NK-92 (cell line): Measurements from ENCODE around the gene OR1L6.

Experiments used
- DNase-seq: peaks from one replicate; lab custom pipeline; 2025; ENCODE audit not compliant: unreplicated experiment; lab: John Stamatoyannopoulos, UW

Gene OR1L6, protein sequence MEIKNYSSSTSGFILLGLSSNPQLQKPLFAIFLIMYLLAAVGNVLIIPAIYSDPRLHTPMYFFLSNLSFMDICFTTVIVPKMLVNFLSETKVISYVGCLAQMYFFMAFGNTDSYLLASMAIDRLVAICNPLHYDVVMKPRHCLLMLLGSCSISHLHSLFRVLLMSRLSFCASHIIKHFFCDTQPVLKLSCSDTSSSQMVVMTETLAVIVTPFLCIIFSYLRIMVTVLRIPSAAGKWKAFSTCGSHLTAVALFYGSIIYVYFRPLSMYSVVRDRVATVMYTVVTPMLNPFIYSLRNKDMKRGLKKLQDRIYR

DNA sequence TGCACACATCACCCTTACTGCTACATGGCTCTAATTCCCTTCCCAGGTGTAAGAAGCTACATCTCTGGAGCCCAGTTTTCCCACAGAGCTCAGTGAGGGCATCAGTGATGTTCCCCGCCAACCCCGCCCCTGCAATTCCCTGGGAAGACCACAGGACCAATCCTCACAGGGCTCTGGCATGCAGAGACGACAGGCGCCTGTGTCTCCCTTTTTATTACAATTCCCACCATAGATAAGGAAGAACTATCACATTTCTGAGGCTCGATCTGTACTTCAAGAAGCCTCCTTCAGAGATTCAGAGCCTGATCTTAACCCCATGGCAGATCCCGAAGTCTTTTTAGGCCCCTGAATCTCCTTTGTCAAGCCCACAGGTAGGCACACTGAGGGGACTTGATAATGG lies at the start of gene OR1L6:
TSS of gene OR1L6 (plus strand) at position 301 of the 400 bp plus-strand sequence. CDS start 7,545 bp downstream, outside the sequence.
- no peak for DNase-seq

DNA sequence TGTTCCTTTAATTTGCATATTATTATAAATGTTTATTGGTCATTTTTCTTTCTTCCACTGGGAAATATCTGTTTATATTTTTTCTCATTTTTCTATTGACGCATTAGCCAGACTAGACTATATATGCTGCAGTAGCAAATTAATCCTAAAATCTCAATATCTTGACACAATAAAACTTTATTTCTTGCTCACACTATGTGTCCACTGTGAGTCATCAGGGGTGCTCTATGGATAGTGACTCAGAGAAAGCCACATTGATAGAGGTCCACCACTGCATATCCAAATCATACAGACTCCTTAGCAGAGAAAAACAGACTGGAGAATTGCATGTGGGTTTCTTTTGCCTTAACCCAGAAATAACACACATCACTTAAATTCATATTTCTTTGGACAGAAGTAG lies 46.4 kb upstream of the OR1L6 start:
- no peak for DNase-seq

DNA sequence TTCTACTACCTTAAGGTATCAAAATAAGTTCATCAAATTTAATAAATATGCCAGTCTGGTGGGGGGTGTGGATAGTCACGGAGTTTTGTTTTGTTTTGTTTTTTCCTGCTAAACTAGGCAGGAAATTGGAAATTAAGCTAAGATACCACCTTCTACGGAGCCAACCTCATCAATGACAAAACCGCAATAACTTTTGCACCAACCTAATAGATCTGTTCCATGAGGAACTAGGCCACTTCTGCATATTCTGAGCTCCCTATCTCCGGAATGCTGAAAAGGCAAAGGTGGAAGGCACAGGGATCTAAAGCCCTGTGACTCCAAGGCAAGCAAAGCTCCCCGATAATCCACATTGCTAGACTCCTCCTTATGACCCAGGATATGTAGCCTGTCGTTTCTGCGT lies 24.1 kb upstream of the OR1L6 start:
- DNase-seq: no peak

DNA sequence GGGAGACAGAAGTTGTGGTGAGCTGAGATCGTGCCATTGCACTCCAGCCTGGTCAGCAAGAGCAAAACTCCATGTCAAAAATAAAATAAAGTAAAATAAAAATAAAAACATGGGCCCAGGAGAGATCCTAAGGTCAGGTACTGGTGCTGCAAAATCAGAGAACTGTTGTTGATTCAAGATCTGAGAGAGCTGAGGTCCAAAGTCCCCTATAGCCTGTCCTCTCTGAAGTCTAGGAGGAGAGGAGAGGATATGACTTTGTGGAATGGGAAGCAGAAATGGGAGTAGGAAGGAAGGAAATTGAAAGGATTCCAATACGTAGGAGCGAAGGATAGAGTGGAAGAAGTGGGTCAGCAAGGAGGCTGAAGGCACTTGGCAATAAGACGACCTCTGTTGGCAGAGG lies 22.9 kb upstream of the OR1L6 start:
- no peak for DNase-seq

DNA sequence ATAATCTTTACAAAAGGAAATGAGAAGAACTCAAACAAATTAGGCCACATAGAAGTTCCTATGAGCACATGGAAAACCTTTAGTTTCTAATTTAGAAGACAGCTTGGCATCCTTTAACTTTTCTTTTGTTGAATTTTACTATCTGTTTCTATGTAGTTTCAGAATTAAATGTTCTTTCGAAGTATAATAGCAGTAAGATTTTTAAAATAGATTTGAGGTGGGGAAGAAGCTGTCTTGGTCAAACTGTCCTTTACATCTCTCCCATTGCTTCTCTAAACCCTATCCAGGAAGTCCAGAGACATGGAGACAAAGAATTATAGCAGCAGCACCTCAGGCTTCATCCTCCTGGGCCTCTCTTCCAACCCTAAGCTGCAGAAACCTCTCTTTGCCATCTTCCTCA lies 18.4 kb upstream of the OR1L6 start, which contains the start of gene OR1L4:
TSS of gene OR1L4 (plus strand) at position 301 of the 400 bp plus-strand sequence. CDS start at position 301, 0 bp downstream.
- no peak for DNase-seq

DNA sequence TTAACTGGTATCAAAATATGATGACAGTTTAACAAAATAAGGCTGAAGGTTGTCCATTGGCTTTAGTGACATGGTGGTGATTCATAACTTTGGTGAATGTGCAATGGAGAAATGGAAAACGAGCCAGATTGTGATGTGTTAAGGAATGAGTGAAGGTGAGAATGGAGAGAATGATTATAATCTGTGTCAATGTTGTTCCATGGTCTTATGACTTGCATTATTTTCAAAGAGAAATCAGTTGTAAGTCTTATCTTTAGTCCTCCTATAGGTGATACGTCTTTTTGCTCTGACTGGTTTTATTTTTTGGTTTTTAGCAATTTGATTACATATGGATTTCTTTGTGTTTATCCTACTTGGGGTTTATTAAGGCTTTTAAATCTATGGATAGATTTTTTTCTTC lies 12.7 kb downstream of the OR1L6 start:
- no peak for DNase-seq

DNA sequence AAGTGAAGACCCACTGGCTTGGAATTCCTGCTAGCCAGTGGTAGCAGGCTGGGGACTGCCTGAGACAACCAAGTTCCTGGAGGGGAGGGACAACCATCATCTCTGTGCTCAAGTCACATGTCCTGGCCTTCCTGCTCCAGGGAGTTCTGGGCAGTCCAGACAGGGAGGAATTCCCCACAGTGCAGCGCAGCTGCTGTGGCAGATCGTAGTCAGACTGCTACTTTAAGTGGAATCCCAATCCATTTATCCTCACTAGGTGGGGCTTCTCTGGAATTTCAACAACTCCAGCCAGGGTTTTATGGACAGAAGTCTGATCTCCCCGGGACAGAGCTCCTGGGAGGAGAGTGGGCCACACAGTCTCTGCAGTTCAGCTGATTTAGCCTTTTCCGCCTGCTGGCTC lies 25.7 kb downstream of the OR1L6 start:
- no peak for DNase-seq

DNA sequence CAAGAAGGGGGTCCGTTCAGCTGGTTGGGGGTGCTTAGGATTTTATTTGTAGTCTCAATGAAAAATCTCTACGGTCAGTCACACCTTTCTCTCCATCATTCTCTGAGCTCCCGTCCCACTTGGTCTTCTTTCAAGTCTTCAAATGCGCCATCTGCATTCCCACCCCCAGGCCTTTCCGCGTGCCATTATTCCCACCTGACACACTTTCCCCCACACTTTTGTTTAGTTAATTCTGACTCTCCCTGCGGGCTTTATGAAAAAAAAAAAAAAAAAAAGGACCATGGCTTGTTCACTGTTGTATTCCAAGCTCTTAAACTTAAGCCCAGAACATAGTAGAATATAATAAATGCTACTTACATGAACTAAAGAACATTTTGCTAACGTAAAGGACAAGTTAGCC lies 34.9 kb downstream of the OR1L6 start:
- no peak for DNase-seq

DNA sequence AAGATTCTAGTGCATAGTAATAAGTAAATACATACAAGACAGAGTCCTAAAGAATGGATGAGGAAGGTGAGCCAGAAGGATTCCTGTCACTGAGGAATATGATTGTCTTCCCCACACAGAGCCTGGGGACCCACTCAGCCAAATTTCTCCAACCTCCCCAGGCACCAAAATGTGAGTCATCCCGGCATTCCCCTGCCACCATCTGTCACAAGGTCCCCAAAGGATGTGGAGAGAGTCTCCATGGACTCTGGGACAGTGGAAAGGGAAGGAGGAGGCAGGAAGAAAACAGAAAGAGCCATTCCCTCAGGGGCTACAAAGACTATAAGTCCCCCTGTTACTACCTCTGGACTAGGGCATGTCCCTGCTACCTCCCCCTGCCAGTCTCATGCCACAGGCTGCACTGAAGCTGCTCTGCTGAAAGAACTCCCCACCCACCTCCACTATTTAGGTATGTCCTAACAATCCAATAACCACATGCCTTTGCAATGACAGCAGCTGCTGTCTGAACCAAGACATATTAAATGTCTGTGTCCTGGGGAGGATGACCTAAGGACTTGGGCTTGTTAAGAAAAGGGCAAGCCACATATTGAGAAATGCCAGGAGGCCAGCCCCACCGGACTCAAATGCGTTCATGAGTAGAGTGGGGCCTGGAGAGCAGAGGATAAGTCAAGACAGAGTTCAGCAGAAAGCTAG lies 36.0 kb downstream of the OR1L6 start:
- DNase-seq: no peak

DNA sequence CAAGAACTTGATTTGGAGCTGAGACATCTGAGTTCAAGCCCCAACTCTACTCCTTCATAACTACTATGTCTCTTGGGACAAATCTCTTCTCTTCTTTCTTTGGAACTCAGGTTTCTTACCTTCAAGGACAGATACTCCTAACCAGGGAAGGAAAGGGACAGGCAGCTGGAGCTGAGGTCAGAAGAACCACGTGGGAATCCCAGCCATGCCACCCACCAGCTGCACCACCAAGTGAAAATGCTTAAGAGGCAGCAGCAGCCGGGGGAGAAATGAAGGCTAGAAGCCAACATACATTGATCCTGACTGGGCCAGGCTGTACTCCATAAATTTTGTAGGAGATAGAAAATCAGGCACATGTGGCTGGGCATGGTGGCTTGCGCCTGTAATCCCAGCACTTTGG lies 37.1 kb downstream of the OR1L6 start:
- no peak for DNase-seq

DNA sequence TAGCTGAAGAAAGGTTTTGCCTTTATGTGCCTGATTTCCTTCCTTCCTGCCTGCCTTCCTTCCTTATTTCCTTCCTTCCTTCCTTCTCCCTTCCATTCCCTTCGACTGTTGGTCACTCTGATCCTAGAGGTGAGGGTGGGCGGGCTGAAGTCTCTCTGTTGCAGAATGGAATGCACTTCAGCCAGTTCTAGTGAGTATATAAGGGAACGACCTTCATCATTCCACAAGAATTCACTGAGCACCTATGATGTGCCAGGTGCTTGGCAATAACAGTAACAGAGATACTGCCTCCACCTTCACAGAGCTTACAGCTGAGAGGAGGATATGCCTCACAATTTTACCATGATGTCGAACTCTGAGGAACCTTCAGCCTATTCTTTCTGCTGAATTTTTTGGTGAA lies 37.9 kb downstream of the OR1L6 start:
- no peak for DNase-seq

DNA sequence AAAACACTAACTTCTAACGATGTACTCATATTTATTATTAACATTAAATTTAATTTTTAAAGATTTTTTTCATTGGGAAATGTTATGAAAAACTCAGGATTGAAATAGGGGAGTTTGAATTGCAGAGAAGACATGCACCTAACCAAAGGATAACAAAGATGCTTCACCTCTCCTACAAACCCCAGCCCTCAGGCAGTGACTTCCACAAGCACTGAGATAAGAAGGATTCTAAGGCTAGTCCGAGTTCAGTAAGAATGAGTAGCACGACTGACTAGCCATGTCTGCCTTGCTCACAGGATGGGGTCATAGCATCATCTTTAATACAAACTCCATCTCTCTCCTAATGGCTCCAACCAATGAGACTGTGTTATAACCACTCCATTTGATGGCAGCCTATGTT lies 39.6 kb downstream of the OR1L6 start:
- DNase-seq: no peak

DNA sequence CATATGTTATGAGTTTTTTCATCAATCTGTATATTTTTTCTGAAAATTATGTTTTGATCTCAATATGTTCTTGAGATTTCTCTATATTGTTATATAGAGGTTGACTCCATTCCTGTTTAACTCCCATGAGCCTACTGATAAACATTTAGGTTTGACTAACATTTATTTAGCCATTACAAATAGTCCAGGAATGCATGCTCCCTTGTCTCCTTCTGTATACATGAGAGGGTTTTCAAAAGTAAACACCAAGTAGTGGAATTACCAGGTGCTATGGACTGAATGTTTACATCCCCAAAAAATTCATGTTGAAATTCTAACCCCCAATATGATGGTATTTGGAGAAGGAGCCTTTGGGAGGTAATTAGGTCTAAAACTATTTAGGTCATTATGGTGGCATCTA lies 43.2 kb downstream of the OR1L6 start:
- no peak for DNase-seq

DNA sequence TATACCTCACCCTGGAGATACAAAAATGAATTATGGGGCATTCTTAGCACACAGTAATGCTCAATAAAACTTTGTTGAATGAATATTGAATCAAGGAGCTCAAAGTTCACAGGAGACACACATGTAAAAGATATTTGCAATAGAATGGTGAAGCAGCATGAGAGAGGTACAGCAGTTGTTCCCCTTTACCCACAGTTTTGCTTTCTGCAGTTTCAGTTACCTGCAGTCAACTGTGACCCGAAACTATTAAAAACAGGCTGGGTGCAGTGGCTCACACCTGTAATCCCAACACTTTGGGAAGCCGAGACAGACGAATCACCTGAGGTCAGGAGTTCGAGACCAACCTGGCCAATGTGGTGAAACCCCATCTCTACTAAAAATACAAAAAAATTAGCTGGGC lies 44.2 kb downstream of the OR1L6 start:
- DNase-seq: no peak

DNA sequence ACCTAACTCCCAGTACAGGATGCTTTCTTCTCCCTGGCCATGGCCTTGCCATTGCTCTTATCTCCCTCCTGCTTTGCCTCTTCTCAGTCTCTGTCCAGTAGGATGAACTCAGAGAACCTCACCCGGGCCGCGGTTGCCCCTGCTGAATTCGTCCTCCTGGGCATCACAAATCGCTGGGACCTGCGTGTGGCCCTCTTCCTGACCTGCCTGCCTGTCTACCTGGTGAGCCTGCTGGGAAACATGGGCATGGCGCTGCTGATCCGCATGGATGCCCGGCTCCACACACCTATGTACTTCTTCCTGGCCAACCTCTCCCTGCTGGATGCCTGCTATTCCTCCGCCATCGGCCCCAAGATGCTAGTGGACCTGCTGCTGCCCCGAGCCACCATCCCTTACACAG lies 46.7 kb downstream of the OR1L6 start, which contains the start of gene OR5C1:
TSS of gene OR5C1 (plus strand) at position 103 of the 400 bp plus-strand sequence. CDS start at position 103, 0 bp downstream.
- DNase-seq: no peak

DNA sequence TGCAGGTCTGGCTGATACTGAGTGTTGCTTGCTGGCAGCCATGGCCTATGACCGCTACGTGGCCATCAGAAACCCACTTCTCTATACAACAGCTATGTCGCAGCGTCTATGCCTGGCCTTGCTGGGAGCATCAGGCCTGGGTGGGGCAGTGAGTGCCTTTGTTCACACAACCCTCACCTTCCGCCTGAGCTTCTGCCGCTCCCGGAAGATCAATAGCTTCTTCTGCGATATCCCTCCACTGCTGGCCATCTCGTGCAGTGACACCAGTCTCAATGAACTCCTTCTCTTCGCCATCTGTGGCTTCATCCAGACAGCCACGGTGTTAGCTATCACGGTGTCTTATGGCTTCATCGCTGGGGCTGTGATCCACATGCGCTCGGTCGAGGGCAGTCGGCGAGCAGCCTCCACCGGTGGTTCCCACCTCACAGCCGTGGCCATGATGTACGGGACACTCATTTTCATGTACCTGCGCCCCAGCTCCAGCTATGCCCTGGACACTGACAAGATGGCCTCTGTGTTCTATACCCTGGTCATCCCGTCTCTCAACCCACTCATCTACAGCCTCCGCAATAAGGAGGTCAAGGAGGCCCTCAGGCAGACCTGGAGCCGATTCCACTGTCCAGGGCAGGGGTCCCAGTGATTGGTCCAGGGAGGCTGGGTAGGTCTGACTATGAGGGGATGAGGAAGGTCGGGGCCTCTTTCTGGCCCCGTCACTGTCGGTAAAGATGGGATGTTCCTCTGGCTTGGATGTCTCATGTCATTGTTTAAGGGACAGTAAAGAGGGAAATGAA lies 47.3 kb downstream of the OR1L6 start:
- DNase-seq: no peak

DNA sequence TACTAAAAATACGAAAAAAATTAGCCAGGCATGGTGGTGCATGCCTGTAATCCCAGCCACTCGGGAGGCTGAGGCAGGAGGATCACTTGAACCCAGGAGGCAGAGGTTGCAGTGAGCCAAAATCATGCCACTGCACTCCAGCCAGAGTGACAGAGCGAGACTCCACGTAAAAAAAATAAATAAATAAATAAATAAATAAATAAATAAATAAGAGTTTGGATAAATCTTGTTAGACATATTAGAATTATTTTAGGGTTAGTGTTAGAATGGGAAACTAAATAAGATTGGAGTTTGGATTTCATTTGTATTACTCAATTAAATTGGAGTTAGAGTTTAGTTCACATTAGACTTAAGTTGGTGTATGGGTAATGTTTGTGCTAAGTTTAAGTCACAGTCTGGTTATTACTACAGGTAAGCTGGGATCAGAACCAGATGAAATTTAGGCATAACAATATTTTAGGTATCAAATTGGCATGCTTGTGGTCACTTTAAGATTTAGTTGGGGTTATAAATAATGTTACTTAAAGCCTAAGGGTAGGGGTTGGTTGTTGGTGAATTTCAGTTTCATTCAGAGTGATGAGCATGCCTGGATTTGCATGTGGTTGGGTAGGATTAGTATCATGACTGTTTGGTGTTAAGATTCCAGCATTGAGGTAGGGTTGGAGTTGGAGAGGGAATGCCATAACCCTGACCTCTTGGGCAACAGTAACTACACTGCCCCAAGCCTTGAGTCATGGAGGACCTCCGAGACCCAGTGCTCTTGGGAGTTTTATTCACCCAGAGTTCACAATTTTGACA lies 50.0 kb downstream of the OR1L6 start:
- no peak for DNase-seq

DNA sequence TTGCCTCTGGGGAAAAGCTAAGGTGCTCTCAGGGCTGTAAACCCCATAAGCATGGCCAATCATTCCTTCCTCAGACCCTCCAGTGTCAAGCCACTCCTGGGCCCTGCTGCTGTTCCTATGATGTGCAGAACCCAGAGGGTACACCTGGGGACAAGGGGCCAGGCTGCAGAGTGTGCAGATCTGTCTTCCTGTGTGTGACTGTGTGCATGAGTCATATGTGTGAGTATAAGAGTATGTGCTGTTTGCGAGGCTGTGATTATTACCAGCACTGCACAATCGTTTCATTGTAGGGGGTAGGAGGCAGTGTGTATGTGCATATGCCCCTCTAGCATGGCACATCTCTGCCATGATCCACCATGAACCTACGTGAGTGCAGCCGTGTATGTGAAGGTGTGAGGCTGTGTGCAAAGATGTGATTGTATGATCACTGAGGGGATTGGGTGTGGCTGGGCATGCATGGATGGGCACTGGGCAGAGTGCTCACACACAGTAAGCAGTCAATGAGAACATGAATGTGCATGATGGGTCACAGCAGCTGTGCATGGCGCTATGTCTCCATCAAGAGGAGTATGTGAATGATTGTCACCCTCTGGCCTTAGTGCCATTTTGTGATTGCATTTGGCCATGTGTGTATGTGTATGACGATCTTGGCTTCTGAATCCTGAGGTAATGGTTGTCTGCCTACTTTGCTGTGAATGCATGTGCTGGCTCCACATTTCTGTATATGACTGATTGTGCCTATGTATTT lies 55.4 kb downstream of the OR1L6 start:
- DNase-seq: no peak
